Body of pancreas (tissue), 4 donors: ENCODE measurements around the gene NPIPB2. TPM values are rescaled to one million over a fixed set of nuclear protein-coding genes. Genes with fewer than 3 reads are reported as not detected.

Experiments used
- ATAC-seq: fragments of 150-250 bp; one replicate; pipeline ENCODE4 v1.9.1; 2016
- DNase-seq, 4 donors: peaks; one replicate each; pipeline ENCODE4 v3.0.0-alpha.2; 2019
- H3K27ac ChIP-seq, 4 donors: fragments of 200-600 bp; sonication (generic); 1 replicate in 3 of 4; 2 replicates in 1 of 4; pipeline versions ENCODE4 v1.5.1 to v1.6.1; 2016 to 2019; ENCODE audit warnings: mild to moderate bottlenecking in 1 of 4, mixed read lengths in 1 of 4, moderate library complexity in 1 of 4
- H3K27me3 ChIP-seq, 2 donors: fragments of 200-600 bp; sonication (generic); one replicate each; pipeline ENCODE4 v1.6.0; 2016; ENCODE audit warnings: mild to moderate bottlenecking in 1 of 2
- H3K36me3 ChIP-seq, 2 donors: fragments of 200-600 bp; sonication (generic); replicated peaks in 1 of 2; 2 replicates each; pipeline ENCODE4 v1.5.1; 2016; ENCODE audit warnings: low read depth in 2 of 2; ENCODE audit not compliant: insufficient read depth in 1 of 2
- H3K4me1 ChIP-seq: fragments of 200-600 bp; sonication (generic); one replicate; pipeline ENCODE4 v1.6.0; 2016
- H3K4me3 ChIP-seq, 2 donors: fragments of 200-600 bp; sonication (generic); 1 replicate in 1 of 2; 2 replicates in 1 of 2; pipeline ENCODE4 v1.5.1; 2016 to 2019
- H3K9me3 ChIP-seq, 3 donors: fragments of 200-600 bp; sonication (generic); 1 replicate in 2 of 3; 2 replicates in 1 of 3; pipeline ENCODE4 v1.5.1; 2016
- POLR2A ChIP-seq, 3 donors: fragments of 450-650 bp; IDR thresholded peaks; one replicate each; pipeline ENCODE4 v1.6.1; 2016; ENCODE audit warnings: antibody characterized with exemption in 3 of 3, mild to moderate bottlenecking in 2 of 3
- WGBS, 2 donors: methylation state at CpG; one replicate each; pipeline ENCODE4 v1.1.5; 2017; 5-methylcytosine and 5-hydroxymethylcytosine counted together
- intact Hi-C: fragments of 100-400 bp; cut with DNase I; formaldehyde crosslinking; loops from one replicate; pipeline ENCODE4 v1.15.1; 2023
- total RNA-seq, 2 donors: library from RNA; depleted of rRNA; stranded (reverse); fragments of >200 nt; gene quantifications; one replicate each; pipeline ENCODE4 v1.1.0, GENCODE V29; 2016
- TF ChIP-seq, protein P1 (sequence below), 7 experiments: fragments of 450-650 bp in 4 of 7; fragments of 200-600 bp in 3 of 7; sonication (generic) in 3 of 7; IDR thresholded peaks; one replicate each; pipeline ENCODE4 v1.5.1; 2016 to 2019; ENCODE audit warnings: antibody characterized with exemption in 7 of 7

The NPIPB2 gene
- total RNA-seq, 2 donors from 2014 or later, result 1.8 to 2.3 TPM

GRCh38 chr16:11980136-11980844 lies 38.4 kb upstream of the NPIPB2 start:
- intact Hi-C loops, result no loop called here
- no peak for DNase-seq

DNA sequence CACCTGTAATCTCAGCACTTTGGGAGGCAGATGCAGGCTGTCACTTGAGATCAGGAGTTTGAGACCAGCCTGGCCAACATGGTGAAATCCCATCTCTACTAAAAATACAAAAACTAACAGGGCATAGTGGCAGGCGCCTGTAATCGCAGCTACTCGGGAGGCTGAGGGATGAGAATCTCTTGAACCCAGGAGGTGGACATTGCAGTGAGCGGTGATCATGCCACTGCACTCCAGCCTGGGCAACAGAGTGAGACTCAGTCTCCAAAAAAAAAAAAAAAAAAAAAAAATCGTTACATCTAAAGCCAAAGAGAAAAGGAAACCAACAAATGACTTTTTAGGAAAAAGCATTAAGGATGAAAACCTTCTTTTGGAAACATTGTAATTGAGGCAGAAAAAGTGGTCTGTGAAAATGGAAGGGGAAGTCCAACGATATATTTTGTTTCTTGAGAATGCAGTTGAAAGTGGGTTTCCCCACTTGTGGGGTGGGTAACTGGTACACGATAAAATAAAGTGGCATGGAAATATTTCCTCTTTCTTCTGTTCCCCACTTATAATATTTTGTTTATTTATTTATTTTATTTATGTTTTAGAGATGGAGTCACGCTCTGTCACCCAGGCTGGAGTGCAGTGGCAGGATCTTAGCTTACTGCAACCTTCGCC lies 37.3 kb upstream of the NPIPB2 start:
- H3K4me1 ChIP-seq, result peaks cover 20% of the 10 kb centered on the region
- ATAC-seq (no peak), DNase-seq (no peak)
- no peaks in the 10 kb centered on the region for H3K27me3 ChIP-seq
- H3K4me3 ChIP-seq, result no peak overlapping the region
- no peak overlapping the region for H3K27ac ChIP-seq
- TF ChIP-seq, protein P1, sequence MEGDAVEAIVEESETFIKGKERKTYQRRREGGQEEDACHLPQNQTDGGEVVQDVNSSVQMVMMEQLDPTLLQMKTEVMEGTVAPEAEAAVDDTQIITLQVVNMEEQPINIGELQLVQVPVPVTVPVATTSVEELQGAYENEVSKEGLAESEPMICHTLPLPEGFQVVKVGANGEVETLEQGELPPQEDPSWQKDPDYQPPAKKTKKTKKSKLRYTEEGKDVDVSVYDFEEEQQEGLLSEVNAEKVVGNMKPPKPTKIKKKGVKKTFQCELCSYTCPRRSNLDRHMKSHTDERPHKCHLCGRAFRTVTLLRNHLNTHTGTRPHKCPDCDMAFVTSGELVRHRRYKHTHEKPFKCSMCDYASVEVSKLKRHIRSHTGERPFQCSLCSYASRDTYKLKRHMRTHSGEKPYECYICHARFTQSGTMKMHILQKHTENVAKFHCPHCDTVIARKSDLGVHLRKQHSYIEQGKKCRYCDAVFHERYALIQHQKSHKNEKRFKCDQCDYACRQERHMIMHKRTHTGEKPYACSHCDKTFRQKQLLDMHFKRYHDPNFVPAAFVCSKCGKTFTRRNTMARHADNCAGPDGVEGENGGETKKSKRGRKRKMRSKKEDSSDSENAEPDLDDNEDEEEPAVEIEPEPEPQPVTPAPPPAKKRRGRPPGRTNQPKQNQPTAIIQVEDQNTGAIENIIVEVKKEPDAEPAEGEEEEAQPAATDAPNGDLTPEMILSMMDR (IDR thresholded peaks at IDR 0.05), result no peak
- TF ChIP-seq POLR2A (IDR thresholded peaks at IDR 0.05), result no peak
- 75 to 82% methylated on average over 9 of the region's 9 CpGs for WGBS, 2 donors
- intact Hi-C loops, result no loop called here
- no peaks in the 10 kb centered on the region for H3K9me3 ChIP-seq
- H3K36me3 ChIP-seq, result no peaks in the 10 kb centered on the region

More at GRCh38 chr16:11980136-11980844, 38.4 kb upstream of the NPIPB2 start:
- H3K36me3 ChIP-seq, result no peaks in the 10 kb centered on the region
- no peaks in the 10 kb centered on the region for H3K27me3 ChIP-seq
- TF ChIP-seq, protein P1 (IDR thresholded peaks at IDR 0.05), result no peak
- TF ChIP-seq POLR2A (IDR thresholded peaks at IDR 0.05), result no peak
- no peak overlapping the region for H3K27ac ChIP-seq
- H3K9me3 ChIP-seq, result no peaks in the 10 kb centered on the region
- H3K4me3 ChIP-seq, result no peak overlapping the region
- H3K4me1 ChIP-seq, result peaks cover 20% of the 10 kb centered on the region
- 69 to 80% methylated on average over 5 of the region's 5 CpGs for WGBS, 2 donors
- no peak for ATAC-seq

- Histone ChIP-seq H3K27ac (no peak overlapping the region), H3K4me3 (no peak overlapping the region), H3K36me3 (no peaks in the 10 kb centered on the region), H3K4me1 (peaks cover 20% of the 10 kb centered on the region), H3K27me3 (no peaks in the 10 kb centered on the region), H3K9me3 (no peaks in the 10 kb centered on the region)
- no peak for DNase-seq
- TF ChIP-seq POLR2A (IDR thresholded peaks at IDR 0.05), result no peak
- TF ChIP-seq, protein P1 (IDR thresholded peaks at IDR 0.05), result no peak
- no peak for ATAC-seq
- 78 to 95% methylated on average over 2 of the region's 2 CpGs for WGBS, 2 donors
- intact Hi-C loops, result no loop called here
Observed at GRCh38 chr16:11978080-11978479, 36.2 kb upstream of the NPIPB2 start.

DNA sequence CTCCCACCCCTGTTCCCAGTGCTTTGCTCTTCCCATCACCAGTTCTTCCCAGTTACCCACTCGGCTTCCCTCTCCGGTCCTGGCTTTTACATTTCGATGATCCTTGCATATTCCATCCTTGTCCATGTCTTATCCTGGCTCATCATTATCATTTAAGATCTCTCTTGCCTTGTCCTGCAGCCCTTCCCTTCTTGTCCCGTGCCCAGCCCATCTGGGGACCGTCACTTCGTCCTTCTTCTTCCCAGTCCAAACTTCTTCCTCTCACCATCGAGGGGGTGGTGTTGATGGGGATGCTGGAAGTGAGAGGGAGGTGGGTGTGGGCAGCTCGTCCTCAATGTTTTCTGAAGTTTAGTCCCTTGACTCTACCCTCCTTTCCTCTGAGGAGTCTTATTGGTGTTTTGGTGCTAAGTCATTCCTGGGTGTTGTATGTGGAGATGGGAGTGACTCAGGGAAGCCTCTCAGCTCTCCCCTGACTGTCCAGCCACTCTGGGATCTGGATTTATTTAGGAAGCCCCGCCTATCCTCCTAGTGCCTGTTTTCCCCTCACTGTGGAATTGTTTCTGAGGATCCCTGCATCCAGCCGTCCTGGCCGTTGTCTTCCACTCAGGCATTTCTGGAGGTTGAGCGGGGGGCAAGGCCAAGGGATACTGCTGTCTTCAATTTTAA lies 35.7 kb upstream of the NPIPB2 start:
- intact Hi-C loops, result no loop called here
- no peaks in the 10 kb centered on the region for H3K36me3 ChIP-seq
- no peaks in the 10 kb centered on the region for H3K9me3 ChIP-seq
- H3K27ac ChIP-seq, result peak overlapping the region in 1 of 4 donors; percentile 51
- H3K27me3 ChIP-seq, result no peaks in the 10 kb centered on the region
- H3K4me1 ChIP-seq, result peaks cover 20% of the 10 kb centered on the region
- ATAC-seq, result peak; percentile 23
- 29 to 34% methylated on average over 10 to 12 of the region's 12 CpGs for WGBS, 2 donors
- TF ChIP-seq POLR2A (IDR thresholded peaks at IDR 0.05), result no peak
- TF ChIP-seq, protein P1 (IDR thresholded peaks at IDR 0.05), result no peak
- peak overlapping the region; percentile 44 to 99 for H3K4me3 ChIP-seq
- DNase-seq, result no peak
